Measurements from ENCODE around the gene SEC22A.
A peak's percentile ranks its signal among the peaks of the same experiment; 100 is the strongest.

The SEC22A gene

GRCh38 chr3:123201557-123202427 is at the start of gene SEC22A:
TSS of gene SEC22A (plus strand) at chr3:123201943. CDS start at chr3:123209218, 7,275 bp downstream.
- DNase-seq, result peak; percentile 96

GRCh38 chr3:123152687-123153086 is 49.1 kb upstream of the SEC22A start:
- no peak for DNase-seq

- no peak for DNase-seq
Observed at GRCh38 chr3:123153125-123154019, 48.4 kb upstream of the SEC22A start.

GRCh38 chr3:123154020-123154985 is 47.4 kb upstream of the SEC22A start:
- DNase-seq, result no peak

GRCh38 chr3:123155471-123156011 is 46.2 kb upstream of the SEC22A start:
- no peak for DNase-seq

GRCh38 chr3:123156276-123156995 is 45.3 kb upstream of the SEC22A start:
- no peak for DNase-seq

GRCh38 chr3:123157209-123157597 is 44.5 kb upstream of the SEC22A start:
- no peak for DNase-seq

GRCh38 chr3:123157598-123158287 is 44.0 kb upstream of the SEC22A start:
- DNase-seq, result no peak

GRCh38 chr3:123158330-123158729 is 43.4 kb upstream of the SEC22A start:
- no peak for DNase-seq

- no peak for DNase-seq
Observed at GRCh38 chr3:123158899-123159390, 42.8 kb upstream of the SEC22A start.

- DNase-seq, result no peak
Observed at GRCh38 chr3:123159926-123160635, 41.7 kb upstream of the SEC22A start.

- no peak for DNase-seq
Observed at GRCh38 chr3:123161167-123161566, 40.6 kb upstream of the SEC22A start.

- DNase-seq, result no peak
Observed at GRCh38 chr3:123163141-123163540, 38.6 kb upstream of the SEC22A start.

- no peak for DNase-seq
Observed at GRCh38 chr3:123165163-123165562, 36.6 kb upstream of the SEC22A start.

GRCh38 chr3:123167686-123168085 is 34.1 kb upstream of the SEC22A start:
- no peak for DNase-seq

GRCh38 chr3:123168122-123168521 is 33.6 kb upstream of the SEC22A start:
- no peak for DNase-seq

GRCh38 chr3:123168605-123169004 is 33.1 kb upstream of the SEC22A start:
- no peak for DNase-seq

- no peak for DNase-seq
Observed at GRCh38 chr3:123169492-123169929, 32.2 kb upstream of the SEC22A start.

GRCh38 chr3:123169930-123170329 is 31.8 kb upstream of the SEC22A start:
- no peak for DNase-seq

- no peak for DNase-seq
Observed at GRCh38 chr3:123180791-123181190, 21.0 kb upstream of the SEC22A start.
